ENCODE measurements around the gene NDUFC2.
"Not testable (repeated sequence)": the region's sequence is repeated elsewhere in the genome, so short reads cannot be mapped to it uniquely, and the experiment has no call there.

The NDUFC2 gene

DNA sequence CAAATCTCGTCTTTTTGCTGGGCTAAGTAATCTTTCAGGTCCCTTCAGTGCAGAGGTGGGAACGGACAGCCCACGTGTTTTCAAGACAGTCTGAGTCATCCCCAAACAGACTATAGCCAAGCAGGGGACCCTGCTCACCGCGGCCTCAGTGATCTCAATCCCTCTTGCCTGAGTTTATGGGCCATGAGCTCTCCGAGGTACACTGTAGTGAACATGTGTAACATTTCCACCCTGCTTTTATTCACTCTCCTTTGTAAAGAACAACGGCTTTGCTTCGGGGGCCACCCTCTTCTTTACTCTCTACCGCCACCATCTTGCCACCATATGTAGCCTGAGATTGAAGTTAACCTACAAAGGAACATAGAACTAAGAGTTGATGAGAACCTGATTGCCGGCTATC is 45.0 kb downstream of the NDUFC2 start:
- no peak for DNase-seq (ENCODE audit: extremely low read depth, insufficient read length)
- Histone ChIP-seq H3K27me3 (replicated peaks; ENCODE audit: control insufficient read depth, insufficient read depth, low read length) (no peaks in the 10 kb centered on the region), H3K36me3 (ENCODE audit: control insufficient read depth, insufficient read depth, low read length) (no peaks in the 10 kb centered on the region), H3K4me3 (replicated peaks; ENCODE audit: low read depth, low read length) (no peak overlapping the region)
- TF ChIP-seq, protein P1, sequence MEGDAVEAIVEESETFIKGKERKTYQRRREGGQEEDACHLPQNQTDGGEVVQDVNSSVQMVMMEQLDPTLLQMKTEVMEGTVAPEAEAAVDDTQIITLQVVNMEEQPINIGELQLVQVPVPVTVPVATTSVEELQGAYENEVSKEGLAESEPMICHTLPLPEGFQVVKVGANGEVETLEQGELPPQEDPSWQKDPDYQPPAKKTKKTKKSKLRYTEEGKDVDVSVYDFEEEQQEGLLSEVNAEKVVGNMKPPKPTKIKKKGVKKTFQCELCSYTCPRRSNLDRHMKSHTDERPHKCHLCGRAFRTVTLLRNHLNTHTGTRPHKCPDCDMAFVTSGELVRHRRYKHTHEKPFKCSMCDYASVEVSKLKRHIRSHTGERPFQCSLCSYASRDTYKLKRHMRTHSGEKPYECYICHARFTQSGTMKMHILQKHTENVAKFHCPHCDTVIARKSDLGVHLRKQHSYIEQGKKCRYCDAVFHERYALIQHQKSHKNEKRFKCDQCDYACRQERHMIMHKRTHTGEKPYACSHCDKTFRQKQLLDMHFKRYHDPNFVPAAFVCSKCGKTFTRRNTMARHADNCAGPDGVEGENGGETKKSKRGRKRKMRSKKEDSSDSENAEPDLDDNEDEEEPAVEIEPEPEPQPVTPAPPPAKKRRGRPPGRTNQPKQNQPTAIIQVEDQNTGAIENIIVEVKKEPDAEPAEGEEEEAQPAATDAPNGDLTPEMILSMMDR (IDR thresholded peaks at IDR 0.05; ENCODE audit: insufficient read depth, low read length, poor library complexity, severe bottlenecking) = peak; percentile 4

DNA sequence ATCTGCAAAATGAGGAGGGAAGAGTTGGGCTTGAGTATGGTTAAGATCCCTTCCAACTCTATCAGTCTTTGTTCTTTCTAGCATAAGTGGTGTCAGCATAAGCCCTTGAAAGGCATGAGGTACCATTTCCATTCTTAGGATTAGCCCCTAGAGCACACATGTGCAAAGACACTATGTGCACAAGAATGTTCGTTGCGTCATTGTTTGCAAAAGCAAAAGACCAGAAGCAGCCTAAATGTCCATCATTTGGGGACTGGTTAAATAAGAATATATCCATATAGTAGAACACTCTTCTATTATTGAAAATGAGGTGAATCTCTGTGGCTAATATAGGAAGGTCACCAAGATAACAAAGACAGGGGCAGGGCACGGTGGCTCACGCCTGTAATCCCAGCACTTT is 46.6 kb downstream of the NDUFC2 start:
- DNase-seq (ENCODE audit: extremely low read depth, insufficient read length) = no peak
- H3K27me3 ChIP-seq (replicated peaks; ENCODE audit: control insufficient read depth, insufficient read depth, low read length) = no peaks in the 10 kb centered on the region
- TF ChIP-seq, protein P1 (IDR thresholded peaks at IDR 0.05; ENCODE audit: insufficient read depth, low read length, poor library complexity, severe bottlenecking) = no peak
- H3K36me3 ChIP-seq (ENCODE audit: control insufficient read depth, insufficient read depth, low read length) = no peaks in the 10 kb centered on the region
- H3K4me3 ChIP-seq (replicated peaks; ENCODE audit: low read depth, low read length) = no peak overlapping the region

DNA sequence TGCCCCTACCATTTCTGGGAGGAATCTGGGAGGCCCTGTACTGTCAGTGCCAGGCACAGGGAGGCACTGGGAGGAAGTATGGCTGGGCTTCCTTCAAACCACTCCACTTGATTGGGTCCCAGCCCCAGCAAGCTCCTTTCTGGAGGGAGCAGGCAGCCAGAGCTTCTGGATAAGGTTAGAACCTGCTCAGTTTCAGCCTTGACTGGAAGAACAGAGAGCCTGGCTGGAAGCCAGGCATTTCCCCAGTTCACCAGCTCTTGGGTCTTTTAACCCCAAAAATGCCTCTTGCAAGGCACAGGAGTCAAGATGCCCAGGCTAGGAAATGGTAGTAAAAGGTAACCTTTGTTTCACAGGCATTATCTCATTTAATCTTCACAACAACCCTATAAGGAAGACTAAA is 47.6 kb downstream of the NDUFC2 start:
- no peak overlapping the region for H3K4me3 ChIP-seq (replicated peaks; ENCODE audit: low read depth, low read length)
- no peaks in the 10 kb centered on the region for H3K27me3 ChIP-seq (replicated peaks; ENCODE audit: control insufficient read depth, insufficient read depth, low read length)
- H3K36me3 ChIP-seq (ENCODE audit: control insufficient read depth, insufficient read depth, low read length) = no peaks in the 10 kb centered on the region
- TF ChIP-seq, protein P1 (IDR thresholded peaks at IDR 0.05; ENCODE audit: insufficient read depth, low read length, poor library complexity, severe bottlenecking) = no peak
- DNase-seq (ENCODE audit: extremely low read depth, insufficient read length) = no peak

DNA sequence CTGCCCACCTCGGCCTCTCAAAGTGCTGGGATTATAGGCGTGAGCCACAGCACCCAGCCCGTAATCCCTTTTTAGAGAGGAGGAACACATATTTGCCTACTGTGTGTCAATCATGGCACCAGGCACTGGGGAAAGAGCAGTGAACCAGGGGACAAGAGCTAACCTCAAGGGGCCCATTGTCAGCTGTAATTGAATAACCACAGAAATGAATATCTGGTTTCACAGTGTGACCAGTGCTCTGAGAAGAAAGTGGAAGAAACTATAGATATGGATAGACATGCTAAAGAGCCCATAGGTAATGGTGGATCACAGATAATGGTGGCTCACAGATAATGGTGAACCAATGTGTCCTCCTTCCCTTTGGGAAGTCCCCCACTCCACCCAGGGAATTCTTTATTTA is 48.0 kb downstream of the NDUFC2 start:
- H3K27me3 ChIP-seq (replicated peaks; ENCODE audit: control insufficient read depth, insufficient read depth, low read length) = no peaks in the 10 kb centered on the region
- TF ChIP-seq, protein P1 (IDR thresholded peaks at IDR 0.05; ENCODE audit: insufficient read depth, low read length, poor library complexity, severe bottlenecking) = no peak
- no peak overlapping the region for H3K4me3 ChIP-seq (replicated peaks; ENCODE audit: low read depth, low read length)
- no peaks in the 10 kb centered on the region for H3K36me3 ChIP-seq (ENCODE audit: control insufficient read depth, insufficient read depth, low read length)
- DNase-seq (ENCODE audit: extremely low read depth, insufficient read length) = peak; percentile 29

DNA sequence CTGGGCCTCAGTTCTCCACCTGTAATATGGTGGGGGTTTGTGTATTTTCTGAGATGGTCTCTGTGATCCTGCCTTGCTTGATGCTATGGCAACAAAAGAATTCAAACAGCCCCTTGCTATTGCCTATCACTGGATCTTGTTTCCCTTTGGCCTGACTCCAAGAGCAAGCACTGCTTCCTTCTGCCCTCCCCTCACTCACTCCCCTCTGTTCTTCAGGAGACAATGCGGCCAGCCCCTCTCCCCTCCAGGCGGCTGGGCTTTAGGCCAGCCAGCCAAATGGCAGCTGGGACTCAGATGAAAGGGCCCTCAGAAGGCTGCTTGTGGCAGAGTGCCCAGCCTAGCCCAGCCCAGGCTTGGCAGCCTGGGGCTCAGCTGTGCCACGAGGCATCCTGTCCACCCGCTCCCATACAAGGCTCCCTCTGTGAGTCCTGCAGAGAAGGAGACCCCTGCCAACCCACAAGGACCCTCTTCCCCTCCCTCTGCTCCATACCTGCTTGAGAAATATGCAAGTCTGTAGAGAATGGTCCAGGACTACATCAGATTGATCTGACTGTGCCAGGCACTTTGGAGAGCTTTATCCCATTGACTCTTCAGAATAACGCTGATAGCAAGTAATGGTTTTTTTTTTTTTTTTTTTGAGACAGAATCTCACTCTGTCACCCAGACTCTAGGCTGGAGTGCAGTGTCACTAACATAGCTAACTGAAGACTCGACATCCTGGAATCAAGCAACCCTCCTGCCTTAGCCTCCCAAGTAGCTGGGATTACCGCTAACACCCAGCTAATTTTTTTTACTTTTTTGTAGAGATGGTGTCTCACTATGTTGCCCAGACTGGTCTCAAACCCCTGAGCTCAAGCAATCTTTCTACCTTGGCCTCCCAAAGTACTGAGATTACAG is 49.0 kb downstream of the NDUFC2 start:
- no peak overlapping the region for H3K4me3 ChIP-seq (replicated peaks; ENCODE audit: low read depth, low read length)
- no peaks in the 10 kb centered on the region for H3K27me3 ChIP-seq (replicated peaks; ENCODE audit: control insufficient read depth, insufficient read depth, low read length)
- H3K36me3 ChIP-seq (ENCODE audit: control insufficient read depth, insufficient read depth, low read length) = no peaks in the 10 kb centered on the region
- TF ChIP-seq, protein P1 (IDR thresholded peaks at IDR 0.05; ENCODE audit: insufficient read depth, low read length, poor library complexity, severe bottlenecking) = no peak
- DNase-seq (ENCODE audit: extremely low read depth, insufficient read length) = no peak

DNA sequence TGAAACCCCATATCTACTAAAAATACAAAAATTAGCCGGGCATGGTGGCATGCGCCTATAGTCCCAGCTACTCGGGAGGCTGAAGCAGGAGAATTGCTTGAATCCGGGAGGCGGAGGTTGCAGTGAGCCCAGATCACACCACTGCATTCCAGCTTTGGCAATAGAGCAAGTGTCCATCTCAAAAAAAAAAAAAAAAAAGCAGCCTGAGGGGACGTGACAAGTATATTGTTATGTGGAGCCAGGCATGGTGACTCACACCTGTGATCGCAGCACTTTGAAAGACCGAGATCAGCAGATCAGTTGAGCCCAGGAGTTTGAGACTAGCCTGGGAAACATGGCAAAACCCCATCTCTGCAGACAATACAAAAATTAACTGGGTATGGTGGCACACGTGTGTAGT is 51.2 kb downstream of the NDUFC2 start:
- not testable (repeated sequence) for H3K36me3 ChIP-seq (ENCODE audit: control insufficient read depth, insufficient read depth, low read length); DNase-seq (ENCODE audit: extremely low read depth, insufficient read length); H3K27me3 ChIP-seq (replicated peaks; ENCODE audit: control insufficient read depth, insufficient read depth, low read length); H3K4me3 ChIP-seq (replicated peaks; ENCODE audit: low read depth, low read length)

Measured in GM06990 (cell line).